GM19395 (cell line): ENCODE data around the gene PLEKHA7.
A peak's percentile ranks its signal among the peaks of the same experiment; 100 is the strongest.
"Not testable (repeated sequence)": the region's sequence is repeated elsewhere in the genome, so short reads cannot be mapped to it uniquely, and the experiment has no call there.

Experiments used
- ATAC-seq: cut with Tn5 transposase; IDR thresholded peaks from one replicate; pipeline ENCODE4 v1.9.1; 2021; ENCODE audit warnings: mild to moderate bottlenecking, moderate library complexity; ENCODE audit not compliant: unreplicated experiment

PLEKHA7 gene

DNA sequence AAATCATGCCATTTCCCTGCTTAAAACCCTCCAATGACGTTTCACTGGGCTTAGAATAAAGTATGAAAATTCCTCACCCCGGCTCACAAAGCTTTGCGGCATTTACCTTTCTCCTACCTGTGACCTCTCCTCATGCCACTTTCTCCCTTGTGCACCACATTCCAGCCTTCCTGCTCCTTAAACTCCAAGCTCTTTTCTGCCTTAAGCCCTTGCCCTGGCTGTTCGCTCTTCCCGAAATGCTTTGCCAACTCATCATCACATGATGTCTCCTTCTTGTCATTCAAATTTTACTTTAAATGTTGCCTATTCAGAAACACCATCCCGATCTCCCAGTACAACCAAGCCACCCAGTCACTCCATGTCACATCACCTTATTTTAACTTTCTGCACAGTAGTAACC lies 2.0 kb downstream of the PLEKHA7 start:
- no peak for ATAC-seq

DNA sequence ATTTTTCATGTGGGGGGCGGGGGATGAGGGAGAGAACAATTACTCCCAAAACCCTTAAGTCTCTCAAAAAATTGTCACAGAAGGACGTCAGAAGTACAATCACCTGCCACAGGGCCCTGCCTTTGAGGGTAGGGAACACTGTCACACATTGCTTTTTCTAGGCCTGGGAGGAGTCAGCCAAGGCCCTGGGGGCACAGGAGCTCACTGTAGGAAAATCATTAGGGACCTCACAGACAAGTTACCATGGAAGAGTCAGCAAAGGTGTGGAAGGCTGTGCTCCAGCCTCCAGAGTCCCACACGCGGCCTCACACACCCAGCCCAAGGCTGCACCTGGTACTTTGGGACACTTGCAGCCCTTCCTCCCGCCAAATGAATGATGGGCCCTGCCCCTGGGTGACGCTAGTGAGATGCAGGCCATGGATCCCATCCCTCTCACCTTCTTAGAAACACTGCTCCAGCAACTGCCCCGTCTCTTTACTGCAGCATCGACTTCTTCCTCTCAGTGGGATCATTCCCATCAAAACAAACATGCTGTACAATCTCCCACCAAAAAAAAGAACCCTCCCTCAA lies 3.3 kb downstream of the PLEKHA7 start:
- ATAC-seq = no peak

DNA sequence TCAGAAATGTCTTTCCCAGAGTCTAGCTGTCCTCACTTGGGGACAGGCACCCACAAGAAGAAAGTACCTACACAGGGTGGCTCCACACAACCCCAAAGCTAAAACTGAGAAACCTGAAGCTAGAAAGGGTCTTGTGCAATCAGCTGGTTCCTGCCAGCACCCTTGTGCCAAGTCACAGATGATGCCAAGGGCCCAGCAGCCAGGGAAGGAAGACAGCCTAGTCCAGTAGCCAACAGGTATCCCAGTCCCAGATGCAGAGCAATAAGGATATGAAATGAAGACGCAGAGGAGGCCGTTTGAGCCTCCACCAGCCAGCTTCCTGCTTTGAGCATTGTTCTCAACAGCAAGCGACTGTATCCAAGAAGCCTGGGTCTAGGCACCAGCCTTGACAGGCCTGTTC lies 6.1 kb downstream of the PLEKHA7 start:
- no peak for ATAC-seq

DNA sequence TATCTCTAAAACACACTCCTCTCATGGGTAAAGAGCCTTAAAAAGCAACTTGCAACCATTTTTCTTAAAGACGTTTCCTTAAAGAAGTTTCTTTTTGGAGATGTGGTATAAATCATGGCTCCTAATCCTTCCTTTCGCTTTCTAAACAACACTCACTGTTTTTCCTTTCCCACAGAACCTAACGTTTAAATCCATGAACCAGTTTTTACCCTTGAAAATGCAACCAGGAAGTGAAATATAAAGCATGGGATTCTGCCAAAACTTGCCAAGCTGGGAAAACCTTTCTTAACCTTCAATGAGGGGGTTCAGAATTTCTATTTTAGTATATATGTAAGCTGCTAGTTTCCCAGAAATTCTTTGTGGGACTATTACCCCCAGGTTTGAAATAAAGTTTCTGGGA lies 8.6 kb downstream of the PLEKHA7 start:
- ATAC-seq = no peak

DNA sequence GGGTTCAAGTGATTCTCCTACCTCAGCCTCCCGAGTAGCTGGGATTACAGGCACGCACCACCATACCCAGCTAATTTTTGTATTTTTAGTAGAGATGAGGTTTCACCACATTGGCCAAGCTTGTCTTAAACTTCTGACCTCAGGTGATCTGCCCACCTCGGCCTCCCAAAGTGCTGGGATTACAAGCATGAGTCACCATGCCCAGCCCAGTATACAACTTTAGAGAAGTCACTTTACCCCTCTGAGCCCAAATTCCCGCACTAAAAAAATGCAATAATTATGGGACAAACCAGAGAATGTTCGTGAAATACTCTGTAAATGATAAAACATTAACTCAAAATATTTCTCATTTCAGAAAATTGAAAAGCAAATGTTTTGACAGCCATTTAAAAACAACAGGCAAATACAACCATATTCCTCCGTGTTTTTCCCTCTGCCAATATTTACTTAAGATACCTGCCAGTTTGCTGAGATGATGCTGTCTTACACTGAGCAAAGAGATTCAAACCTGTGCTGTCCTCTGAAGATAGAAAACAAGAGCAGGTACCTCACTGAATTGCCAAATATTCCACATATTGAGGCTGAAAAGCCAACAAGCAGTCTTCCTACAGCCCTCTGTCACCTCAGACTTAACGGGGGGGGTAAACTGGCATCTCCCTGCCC lies 9.6 kb downstream of the PLEKHA7 start:
- no peak for ATAC-seq

DNA sequence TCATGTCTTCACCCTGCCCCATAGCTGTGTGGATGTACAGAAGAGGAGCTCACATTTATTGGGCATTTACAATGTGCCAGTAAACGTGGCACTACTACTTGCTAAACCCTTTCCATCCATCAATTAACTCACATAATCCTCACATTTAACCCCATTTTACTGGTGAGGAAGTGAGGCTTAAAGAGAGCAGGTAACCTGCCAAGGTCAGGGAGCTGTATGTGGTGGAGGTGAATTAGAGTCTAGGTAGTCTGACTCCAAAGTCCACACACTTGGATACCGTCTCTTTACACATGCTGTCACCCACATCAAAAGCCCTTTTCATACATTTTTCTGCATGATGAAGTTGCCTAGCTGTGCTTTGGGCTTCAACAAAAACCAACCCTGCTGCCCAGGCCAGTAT lies 10.8 kb downstream of the PLEKHA7 start:
- ATAC-seq = no peak

DNA sequence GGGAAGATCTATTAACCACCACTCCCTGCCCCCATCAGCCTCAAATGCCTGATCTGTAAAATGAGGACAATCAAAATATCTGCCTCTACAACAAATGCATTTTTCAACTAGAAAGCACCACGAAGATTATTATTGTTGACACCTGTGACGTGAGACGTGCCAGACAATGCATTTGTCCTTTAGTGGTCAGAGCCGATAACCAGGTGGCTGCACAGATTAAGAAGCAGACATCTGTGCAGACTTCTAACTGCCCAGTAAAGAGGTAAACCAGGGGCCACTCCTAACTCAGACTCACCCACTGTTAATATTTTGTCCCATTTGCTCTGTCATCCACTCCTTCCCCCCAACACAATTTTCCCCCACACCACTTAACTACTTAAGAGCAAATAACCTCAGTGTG lies 11.7 kb downstream of the PLEKHA7 start:
- ATAC-seq = no peak

DNA sequence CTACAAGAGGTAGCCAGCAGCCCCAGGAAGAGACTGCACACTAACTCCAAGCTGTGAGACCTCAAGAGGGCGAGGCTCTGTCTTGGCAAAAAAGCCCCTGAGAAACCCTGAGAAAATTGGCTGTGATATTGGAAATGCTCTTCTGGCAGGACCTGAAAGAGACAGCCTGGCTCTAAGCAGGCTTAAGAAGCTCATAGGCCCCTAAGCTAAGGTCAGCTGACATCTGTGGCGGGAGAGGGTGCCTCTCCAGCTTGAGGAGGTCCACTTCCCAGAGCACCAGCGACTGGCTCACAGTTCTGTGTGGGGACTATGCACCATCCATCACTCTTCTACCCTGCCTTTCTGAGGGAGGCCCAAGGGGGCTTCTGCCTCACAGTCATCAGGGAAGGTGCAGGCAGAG lies 12.4 kb downstream of the PLEKHA7 start:
- no peak for ATAC-seq

DNA sequence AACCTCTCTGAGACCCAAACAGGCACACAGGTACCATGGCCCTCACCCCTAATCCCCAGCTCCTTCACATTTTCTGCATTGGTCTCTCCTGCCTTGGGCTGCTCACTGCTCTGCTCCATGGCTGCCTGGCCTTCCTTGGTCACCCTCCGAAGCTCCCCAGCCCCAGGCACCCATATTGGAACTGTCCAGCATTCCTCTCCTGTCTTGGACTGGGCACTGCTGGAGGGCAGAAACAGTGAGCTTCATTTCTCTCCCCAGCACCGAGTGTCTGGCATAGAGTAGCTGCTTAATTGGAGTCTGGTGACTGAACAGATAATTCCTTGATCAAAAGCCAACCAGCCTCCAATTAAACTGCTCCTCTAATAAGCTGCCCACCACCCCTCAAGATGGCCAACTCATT lies 13.2 kb downstream of the PLEKHA7 start:
- ATAC-seq = no peak

DNA sequence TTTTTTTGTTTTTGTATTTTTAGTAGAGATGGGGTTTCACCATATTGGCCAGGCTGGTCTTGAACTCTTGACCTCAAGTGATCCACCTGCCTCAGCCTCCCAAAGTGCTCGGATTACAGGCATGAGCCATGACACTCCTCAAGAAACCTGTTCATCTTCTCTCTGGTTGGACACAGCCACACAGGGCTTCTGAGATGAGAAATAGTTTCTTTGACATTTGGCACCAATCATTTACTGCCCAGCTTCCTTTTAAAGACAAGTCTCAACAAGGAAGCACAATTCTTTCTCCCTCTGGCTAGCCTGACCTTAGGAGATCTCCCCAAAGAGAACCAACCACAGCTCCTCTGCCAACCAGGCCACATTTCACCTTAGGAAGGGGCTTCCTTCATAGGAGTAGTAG lies 14.0 kb downstream of the PLEKHA7 start:
- not testable (repeated sequence) for ATAC-seq

DNA sequence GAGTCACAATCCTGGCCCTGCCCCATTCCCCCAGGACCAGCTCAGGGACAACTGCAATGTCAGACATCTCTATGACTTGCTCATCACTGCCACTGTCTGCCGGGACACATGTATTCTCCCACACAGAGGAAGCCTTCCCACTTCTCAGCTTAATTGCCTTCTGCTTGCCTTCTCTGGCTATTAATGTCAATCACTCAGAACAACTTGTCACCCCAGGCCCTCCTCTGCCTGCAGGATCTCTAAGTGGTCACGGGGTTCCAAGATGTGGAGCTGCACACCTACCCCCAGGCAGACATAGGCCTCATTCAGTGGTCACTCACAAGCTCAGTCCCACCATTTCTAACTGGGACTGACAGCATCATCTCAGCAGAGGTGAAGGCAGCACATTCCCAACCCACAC lies 15.1 kb downstream of the PLEKHA7 start:
- no peak for ATAC-seq

DNA sequence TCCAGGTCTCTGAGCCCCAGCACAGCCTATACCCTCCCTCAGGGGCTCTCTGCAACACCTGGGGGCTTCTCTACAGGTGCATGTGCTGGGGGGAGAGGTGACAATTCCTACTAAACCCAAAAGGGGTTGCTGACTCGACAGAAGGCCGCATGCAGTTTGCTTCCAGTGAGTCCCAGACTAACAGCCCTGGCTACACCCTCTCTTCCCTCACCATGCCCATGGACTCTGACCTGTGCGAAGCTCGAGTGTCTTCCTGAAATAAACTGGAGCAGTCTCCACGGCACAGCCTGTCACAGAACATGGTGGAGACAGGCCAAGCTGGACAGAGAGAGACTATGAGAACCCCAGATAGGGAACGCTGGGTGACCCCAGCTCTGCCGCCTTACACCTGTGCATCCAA lies 16.6 kb downstream of the PLEKHA7 start:
- ATAC-seq = no peak

DNA sequence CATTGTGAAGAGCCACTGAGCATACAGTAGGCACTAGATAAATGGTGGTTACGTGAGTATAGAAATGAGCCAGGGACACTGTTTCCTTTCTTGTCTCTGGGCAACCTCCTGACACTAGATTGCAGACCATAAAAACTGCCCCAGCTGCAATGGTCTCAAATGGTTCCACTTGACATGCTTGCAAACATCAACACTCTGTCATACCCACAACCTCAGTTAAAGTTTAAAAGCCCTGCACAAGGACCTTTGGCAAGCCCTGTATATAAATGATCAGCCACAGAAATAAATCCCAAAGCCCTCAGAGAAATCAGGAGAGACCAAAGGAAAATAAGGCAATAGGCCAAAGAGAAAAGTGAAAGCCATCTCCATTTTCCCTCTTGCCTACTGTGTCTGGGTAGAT lies 20.7 kb downstream of the PLEKHA7 start:
- no peak for ATAC-seq

DNA sequence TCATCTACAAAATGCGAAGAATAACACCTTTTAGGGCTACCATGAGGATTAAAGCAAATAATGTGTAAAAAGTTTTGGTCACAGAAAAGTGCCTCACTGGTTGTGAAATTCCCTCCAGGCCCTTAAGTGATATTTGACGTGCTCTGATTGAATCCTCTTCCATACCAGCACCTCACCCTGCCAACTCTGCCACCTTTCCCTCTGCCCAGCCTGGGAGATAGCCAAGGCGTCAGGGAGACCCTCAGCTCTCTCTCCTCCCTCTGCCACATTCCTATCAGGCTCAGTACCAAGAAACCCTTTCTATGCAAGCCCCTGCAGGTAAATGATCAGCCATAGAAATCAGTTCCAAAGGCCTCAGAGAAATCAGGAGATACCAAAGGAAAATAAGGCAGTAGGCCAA lies 21.4 kb downstream of the PLEKHA7 start:
- no peak for ATAC-seq

DNA sequence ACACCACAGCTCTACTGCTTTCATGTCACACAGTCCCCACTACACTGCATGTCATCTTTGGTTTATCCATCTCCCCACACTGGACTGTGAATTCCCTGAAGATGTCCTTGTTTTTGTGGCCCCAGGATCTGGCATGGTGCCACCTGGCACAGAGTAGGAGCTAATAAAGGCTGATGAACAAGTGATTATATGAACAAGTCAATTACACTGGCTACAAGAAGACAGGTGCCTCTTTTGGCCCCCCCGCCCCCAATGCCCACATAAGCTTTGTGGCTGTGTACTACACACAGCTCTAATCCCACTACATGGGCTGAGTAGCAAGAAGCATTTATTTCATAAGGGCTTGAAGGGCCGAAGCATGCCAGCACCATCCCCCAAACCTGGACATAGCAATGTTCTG lies 24.7 kb downstream of the PLEKHA7 start:
- no peak for ATAC-seq

DNA sequence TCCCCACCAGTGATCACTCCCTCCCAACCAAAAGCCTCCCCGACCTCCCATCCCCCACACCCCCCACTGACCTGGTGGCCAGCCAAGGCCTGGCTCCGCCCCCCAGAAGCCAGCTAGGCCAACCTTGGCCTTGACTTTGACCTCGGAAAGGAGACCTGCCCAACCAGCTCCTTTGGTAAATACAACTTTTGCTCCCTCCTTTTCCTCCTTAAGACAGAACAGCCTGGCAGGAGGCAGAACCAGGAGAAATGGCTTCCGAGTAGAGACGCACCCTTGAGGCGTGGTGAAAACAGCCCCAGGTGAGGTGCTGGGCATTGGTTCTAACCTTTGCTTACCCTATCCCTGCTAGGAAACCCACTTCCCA lies 27.0 kb downstream of the PLEKHA7 start:
- ATAC-seq = no peak

DNA sequence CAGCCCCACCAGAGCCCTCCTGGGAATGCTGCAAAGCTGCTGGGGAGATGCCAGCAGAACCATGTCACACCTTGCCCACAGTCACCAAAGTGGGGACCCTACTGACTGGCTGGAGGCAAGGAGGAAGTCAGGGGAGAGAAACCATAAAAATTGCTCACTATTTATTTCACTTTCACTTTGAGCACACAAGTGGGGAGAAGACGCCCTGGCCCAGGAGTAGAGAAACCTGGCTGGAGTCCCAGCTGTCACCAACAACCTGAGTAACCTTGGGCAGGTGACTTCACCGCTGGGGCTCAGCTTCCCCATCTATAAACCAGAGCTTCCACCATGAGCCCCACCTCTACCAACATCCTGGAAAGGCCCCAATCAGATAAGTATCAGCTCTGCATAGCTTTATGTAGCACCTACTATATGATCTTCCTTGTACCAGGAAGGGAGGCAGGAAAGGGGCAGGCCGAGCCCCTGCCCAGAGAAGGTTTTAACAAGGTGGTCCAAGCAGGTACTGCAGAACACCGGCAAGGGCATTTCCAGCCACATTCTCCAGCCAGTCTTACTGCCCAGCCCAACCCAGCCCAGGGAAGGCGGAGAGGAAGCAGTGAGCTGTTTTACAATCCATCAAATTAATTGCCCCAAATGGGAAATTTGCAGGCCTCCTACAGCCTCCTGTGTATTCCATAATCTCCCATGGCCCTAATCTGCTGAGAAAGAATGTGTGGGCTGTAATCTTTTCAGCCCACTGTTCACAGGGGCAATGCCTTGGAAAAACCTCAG lies 27.6 kb downstream of the PLEKHA7 start:
- ATAC-seq = peak; percentile 96

DNA sequence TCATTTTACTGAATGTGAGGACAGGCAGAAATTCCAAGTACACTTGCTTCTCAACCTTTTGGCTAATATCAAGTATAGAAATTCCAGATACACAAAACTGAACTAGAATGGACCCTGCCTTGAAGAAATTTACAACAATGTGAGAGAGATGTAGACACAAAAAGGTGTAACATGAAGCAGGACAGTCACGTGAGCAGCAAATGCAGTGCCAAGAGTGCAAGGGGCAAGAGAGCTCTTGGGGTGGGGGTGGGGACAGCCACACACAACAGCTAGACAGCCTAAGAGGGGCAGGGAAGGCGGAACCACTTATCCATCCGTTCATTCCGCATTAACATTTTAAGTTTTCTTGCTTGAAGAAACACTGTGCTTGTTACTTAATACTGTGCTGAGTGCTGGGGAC lies 28.9 kb downstream of the PLEKHA7 start:
- ATAC-seq = no peak

DNA sequence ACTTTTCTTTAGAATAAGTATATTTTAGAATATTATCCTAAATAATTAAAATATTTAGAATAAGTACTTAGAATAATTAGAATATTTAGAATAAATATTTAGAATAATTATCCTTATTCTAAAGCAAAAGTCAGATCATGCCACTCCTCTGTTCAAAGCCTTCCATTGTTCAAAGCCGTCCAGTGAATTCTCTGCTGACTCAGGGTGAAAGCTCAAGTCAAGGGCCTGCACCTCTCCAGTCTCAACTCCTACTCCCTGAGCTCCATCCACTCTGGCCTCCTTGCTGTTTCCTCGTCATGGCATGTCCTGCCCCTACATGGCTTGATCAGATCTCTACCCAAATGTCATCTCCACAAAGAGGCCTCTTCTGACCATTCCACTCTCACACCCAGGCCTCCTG lies 30.0 kb downstream of the PLEKHA7 start:
- ATAC-seq = no peak

DNA sequence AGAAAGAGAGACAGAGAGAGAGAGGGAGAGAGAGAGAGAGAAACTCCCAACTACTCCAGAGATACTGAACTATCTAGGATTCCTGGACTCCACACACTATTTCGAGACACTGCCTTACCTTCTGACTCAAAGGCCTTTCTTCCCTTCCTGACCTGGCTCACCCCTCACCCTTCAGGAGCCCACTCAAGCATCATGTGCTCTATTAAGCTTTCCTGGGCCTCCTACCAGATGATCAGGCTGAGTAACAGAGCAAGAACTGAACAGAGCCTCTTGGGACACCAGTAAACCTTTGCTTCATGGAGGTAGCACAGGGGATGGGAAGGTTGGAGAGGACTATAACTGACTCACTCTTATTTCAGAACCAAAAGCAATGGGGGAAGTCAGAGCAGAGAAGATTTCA lies 31.4 kb downstream of the PLEKHA7 start:
- no peak for ATAC-seq

DNA sequence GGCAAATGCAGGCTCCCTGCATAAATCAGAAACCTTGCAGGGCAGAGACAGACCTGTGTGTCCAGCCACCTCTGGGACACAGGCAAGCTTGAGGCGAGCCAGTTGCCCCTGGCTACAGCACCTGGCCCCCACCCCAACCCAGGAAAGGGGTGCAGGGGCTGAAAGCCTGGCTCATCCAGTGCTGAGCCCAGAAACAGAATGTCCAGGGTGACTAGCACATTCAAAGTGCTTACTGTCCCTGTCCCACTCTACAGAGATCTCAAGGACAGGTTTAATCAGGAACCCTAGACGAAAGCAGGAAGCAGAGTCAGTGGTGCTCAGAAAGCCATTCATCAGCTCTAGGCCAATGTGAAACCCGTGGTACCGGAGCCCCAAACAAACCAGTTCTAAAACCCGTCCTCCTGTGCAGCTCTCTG lies 31.9 kb downstream of the PLEKHA7 start:
- no peak for ATAC-seq

DNA sequence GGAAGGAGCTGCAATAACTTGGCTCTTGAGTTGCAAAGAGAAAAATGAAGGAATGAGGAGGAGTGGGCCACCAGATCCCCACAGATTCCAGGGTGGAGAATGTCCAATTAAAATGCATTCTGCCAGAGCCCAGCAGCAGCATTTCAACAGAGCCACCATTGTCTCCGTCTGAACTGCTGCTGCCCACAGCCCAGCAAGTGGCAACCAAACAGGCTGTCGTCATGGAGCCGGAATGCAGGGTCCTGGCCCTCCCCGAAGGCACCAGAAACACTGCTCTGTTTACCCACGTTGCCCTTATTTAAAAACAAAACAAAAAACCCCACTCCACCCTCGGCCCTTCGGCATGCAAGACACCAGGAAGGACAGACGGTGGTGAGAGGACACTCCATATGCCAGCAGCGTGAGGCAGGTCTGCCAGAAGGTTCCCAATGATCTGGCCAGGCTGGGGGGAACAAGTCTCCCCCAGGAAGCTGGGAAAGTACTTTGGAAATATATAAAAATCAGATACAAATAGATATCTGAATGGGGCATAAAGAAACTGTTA lies 32.5 kb downstream of the PLEKHA7 start:
- ATAC-seq = no peak
